Embryonic facial prominence (tissue), 1 donor: ENCODE data around the gene KCNN3.

Source experiments
- DNase-seq: peaks from one replicate; pipeline ENCODE4 v3.0.0-alpha.2; 2016; ENCODE audit errors: extremely low spot score

Gene KCNN3

GRCh38 chr1:154880671-154881070 is 10.6 kb upstream of the KCNN3 start:
- no peak for DNase-seq

DNA sequence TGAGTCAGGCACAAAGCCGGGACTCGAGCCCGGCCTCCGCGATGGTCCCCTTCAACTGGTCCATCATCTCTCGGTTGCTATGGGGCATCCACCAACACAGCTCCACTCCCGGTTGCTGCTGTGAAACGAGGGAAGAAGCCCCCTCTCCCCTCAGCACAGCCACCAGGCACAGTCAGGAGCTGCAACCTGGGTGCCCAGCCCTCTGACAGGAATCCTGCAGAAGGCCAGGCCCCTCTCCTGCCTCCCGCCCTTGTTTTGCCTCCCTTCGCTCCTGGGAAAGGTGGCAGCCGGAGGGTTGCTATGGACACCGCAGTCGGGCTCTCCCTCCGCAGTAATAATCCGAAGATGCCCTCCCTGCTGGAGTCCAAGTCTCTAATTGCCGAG is 8.9 kb upstream of the KCNN3 start:
- DNase-seq = no peak

DNA sequence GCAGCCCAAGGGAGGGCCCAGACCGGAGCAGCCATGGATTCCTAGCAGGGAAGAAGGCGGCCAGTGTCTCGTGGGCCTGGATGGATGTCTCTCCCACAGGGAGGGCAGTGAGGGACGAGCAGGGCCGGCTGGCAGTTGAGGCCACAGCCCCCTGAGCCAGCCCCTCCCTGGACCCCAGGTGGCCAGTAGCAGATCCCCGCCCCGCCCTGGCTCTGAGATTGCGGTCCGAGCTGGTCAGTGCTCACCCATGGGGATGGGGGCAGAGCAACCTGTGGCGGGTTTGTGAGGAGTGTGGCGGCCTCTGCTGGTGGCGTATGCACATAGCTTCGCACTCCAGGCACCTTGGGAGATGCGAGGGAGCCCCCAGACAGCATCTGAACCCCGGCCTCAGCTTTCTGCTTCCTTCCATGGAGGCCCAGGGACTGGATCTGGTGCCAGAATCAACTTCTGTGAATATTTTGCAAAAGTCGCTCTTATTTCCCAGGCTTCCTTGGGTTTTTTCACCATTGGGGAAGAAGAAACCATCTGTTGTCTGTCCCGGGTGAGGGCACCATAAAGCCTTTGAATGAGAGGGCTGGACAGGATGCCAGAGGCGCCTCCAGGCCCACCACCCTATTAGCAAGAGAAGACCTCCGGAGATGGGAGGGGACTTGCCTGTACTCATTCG is 8.4 kb upstream of the KCNN3 start:
- no peak for DNase-seq

- no peak for DNase-seq
Observed at GRCh38 chr1:154877370-154877974, 7.4 kb upstream of the KCNN3 start.

GRCh38 chr1:154876842-154877369 is 6.8 kb upstream of the KCNN3 start:
- DNase-seq = no peak

DNA sequence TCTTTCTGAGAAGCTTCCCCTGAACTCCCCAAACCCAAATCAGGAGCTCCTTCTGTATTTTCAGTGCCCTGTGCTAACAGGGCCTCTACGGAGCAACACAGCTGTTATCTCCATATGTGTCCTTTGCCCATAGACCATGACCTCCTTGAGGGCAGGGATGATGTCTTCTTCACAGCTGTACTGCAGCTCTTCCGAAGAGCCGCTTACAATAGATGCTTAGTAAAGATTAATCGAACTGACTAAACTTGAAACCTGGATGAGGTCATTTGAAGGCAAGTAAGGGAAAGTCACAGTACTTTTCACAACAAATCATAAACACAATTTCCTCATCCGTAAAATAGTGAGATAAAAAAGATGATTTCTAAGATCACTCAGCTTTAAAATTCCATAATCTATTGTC is 4.4 kb upstream of the KCNN3 start:
- no peak for DNase-seq

GRCh38 chr1:154873321-154873950 is 3.4 kb upstream of the KCNN3 start:
- no peak for DNase-seq

GRCh38 chr1:154871374-154871773 is 1.3 kb upstream of the KCNN3 start:
- no peak for DNase-seq

DNA sequence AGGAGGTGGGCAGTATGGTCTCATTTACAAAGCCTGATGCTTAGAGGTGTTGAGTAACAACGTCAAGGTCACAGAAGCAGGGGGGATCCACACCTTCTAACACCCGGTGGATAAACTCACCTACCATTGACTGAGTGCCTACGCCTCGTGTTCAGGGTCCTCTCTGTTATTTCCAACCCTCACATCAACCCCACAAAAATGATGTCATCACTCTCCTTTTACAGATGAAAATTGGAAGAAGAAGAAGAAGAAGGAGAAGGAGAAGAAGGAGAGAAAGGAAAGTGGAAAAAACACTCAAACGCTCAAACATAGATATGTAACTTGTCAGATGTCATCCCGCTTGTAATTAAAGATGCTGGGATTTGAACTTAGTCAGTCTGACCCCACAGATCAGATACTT is 653 bp upstream of the KCNN3 start:
- no peak for DNase-seq

- no peak for DNase-seq
Observed at GRCh38 chr1:154869351-154870114, 548 bp downstream of the KCNN3 start.

- no peak for DNase-seq
Observed at GRCh38 chr1:154867841-154868605, 2.1 kb downstream of the KCNN3 start.

DNA sequence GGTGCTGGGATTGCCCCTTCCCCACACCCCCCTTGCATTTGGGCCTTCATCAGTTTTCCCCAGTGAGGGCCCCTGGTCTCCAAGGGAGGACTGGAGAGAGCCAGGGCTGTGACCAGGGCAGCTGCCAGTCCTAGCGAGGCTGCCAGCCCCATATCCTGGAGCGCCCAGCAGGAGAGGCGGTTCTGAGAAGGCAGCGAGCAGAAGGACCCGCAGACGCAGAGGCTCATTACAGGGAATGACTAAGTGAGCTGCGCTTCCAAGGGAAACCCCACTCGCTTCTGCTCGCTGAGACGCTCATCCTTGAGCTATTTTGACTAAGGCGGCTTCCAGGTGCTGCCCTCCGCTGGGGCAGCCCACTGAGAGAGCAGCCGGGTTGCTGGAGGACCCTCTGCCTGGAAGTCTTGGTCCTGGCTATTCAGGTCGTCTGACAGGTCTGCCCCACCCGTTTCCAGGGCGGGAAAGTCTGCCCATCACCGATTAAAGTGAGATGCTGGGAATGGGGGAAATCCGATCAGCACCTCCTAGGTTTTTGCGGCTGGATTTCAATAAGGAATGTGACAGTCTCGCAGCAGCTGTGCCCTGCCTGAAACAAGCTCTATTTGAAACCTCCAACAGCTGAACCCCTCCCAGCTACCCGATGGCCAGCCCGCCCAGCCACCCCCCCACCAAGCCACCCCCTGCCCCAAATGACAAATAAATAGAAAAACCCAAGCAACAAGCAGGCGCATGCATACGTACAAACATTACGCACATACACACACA is 2.8 kb downstream of the KCNN3 start:
- DNase-seq = no peak

GRCh38 chr1:154866257-154867063 is 3.6 kb downstream of the KCNN3 start:
- DNase-seq = no peak

- no peak for DNase-seq
Observed at GRCh38 chr1:154865442-154866256, 4.4 kb downstream of the KCNN3 start.

DNA sequence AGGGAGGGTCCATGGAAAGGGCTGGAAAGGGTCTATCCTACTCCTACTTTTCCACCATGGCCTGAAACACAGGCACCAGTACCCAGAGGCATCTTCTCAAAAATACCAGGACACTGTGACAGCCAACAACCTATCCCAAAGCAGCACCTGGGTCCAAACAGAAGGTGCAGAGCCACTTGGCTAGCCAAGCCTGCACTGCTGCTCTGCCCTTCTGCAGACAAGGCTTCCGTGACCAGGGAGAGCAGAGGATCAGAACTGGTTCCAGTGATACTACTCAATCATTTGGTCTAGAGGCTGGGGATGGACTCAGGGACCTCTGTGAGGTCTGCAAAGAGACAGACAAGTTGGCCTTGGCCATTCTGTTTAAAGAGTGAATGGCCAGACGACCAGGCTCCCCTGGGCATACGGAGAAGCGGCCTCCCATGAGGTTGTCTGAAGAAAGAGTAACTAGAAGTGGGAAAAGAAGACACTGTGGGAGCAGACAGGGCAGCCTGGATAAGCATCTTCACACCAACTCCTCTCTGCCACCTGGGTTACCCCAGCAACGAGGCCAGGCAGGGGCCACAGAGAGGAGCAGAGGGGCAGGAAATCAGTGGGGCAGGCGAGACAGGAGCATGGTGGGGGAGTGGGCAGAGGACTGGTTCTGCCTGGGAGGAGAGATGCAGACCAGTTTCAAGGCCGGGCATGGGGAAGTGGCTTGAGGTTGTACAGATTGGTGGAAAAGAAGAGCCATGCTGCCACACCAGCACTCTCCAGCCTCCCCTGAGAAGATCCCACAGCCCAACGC is 5.7 kb downstream of the KCNN3 start:
- DNase-seq = no peak

DNA sequence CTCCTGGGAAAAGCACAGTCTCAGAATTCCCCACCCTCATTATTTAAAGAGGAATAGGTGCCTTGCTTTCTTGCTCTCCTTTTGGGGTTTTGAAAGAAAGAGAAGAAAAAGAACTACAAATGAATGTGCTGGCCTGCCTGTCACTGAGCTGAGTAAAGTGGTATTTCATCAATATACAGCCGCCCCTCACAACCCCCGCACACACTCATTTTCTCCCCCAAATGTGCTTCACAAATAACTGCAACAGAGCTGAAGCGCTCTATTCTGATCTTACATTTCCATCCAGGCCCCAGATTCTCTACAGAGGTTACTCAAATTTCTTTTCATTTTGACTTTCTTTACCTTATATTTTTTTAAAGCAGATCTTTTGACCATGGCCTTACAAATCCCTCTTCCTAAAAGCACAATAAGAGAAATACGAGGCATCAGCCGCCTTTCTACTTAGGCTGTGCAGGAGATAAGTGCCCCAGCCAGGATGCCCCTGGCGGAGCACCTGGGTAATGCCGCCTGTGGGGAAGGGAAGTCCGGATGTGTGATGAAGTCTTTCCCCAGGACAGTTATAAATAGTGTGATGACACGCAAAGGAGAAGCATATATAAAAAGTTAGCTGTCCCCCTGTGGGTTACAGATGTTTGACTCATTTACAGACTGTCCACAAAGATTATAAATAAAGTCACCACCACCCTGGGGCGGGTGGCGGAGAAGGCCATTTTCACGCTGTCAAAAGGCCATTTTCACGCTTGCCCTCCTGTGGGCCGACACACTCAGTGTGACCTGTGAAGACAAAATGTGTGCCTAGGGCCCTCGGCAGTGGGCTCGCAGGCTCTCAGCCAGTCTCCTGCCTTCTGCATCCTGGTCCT is 6.5 kb downstream of the KCNN3 start:
- no peak for DNase-seq

DNA sequence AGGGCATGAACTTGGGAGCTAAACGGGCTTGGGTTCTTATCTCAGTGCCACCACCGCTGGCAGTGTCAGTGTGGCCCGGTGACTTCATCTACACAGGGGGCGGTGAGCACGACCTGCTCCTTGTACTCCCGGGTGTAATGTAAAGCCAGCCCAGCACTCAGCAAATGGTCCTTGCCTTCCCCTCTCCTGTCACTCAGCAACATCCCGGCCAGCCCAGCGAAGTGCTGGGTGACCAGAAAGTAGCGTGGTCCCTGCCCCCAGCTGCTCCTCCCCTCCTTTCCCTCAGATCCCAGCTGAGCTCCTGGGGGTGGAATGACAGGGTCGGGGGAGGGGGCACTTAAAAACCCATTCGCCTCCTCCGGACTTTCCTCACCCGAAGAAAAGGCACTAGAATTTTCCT is 7.2 kb downstream of the KCNN3 start:
- DNase-seq = no peak
